Suppressor macrophage (primary cell): ENCODE data around the gene ZNF274.
"Not testable (repeated sequence)": the region's sequence is repeated elsewhere in the genome, so short reads cannot be mapped to it uniquely, and the experiment has no call there.

Experiments used
- DNase-seq, 4 experiments: peaks; one replicate each; pipeline ENCODE4 v3.0.0-alpha.2; 2020 to 2022

Gene ZNF274

GRCh38 chr19:58212336-58213074 lies 29.6 kb downstream of the ZNF274 start:
- no peak for DNase-seq

GRCh38 chr19:58213075-58213369 lies 30.2 kb downstream of the ZNF274 start:
- DNase-seq, result no peak

- DNase-seq, result no peak
Measured at GRCh38 chr19:58217069-58217481, 34.2 kb downstream of the ZNF274 start.

GRCh38 chr19:58217607-58218391 lies 34.9 kb downstream of the ZNF274 start:
- no peak for DNase-seq

- peak in 3 of 4 experiments; percentile 28 to 49 (median 43) for DNase-seq
Measured at GRCh38 chr19:58218899-58219298, 36.0 kb downstream of the ZNF274 start.

GRCh38 chr19:58227964-58228584 lies 45.2 kb downstream of the ZNF274 start:
- DNase-seq, result no peak

GRCh38 chr19:58228585-58229254 lies 45.9 kb downstream of the ZNF274 start, which contains the start of gene ZNF544:
TSS of gene ZNF544 (plus strand) at chr19:58228914. CDS start at chr19:58244024, 15,110 bp downstream.
- DNase-seq, result peak; percentile 58 to 83 (median 70)

GRCh38 chr19:58229255-58229639 lies 46.4 kb downstream of the ZNF274 start:
- DNase-seq, result no peak

GRCh38 chr19:58237324-58237723 lies 54.5 kb downstream of the ZNF274 start:
- DNase-seq, result no peak

GRCh38 chr19:58243351-58243750 lies 60.5 kb downstream of the ZNF274 start:
- DNase-seq, result no peak

GRCh38 chr19:58248886-58249285 lies 66.0 kb downstream of the ZNF274 start:
- no peak for DNase-seq

GRCh38 chr19:58252102-58252685 lies 69.3 kb downstream of the ZNF274 start:
- no peak for DNase-seq

GRCh38 chr19:58258259-58258658 lies 75.4 kb downstream of the ZNF274 start:
- DNase-seq, result not testable (repeated sequence)

GRCh38 chr19:58261600-58261967 lies 78.7 kb downstream of the ZNF274 start:
- DNase-seq, result no peak

- peak in 2 of 4 experiments; percentile 2 to 9 for DNase-seq
Measured at GRCh38 chr19:58261968-58262921, 79.4 kb downstream of the ZNF274 start.

GRCh38 chr19:58262922-58263296 lies 80.0 kb downstream of the ZNF274 start:
- no peak for DNase-seq
